ENCODE measurements around the gene ALCAM. TPM values are rescaled to one million over a fixed set of nuclear protein-coding genes. Genes with fewer than 3 reads are reported as not detected.

ALCAM gene
- polyA plus RNA-seq, 1 of the 3 experiments (the other 2 are of a cell fraction): 58.3 TPM

DNA sequence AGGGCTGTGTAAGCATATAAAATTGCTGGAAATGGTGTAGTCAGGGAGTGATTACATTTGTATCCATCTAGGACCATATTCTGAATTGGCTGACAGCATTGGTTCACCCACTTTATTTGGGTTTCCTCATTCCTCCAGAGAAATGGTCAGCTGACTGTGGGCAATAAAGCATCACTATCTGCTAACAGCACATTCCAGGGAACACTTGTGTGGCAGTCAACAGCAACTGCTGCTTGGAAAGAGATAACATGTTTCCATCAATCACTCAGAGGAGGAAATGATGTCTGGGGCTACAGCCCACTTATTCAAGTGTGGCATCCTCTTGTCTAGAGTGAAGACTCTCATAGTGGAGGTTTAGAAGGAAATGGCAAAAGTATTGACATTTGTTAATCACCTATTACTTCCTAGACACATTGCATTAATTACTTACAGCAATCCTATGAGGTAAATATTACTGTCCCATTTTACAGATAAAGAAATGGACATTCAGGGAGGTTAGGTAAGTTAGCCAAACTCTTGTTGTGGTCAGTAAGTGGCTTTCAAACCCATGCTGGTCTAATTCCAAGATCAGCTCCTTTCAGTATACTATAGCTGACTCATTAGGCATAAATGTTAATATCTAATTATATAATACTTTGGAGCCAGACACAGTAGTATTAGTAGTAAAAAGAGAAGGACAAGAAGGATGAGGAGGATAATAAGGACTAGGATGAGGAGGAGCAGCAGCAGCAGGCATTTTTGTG is 247.8 kb downstream of the ALCAM start:
- no peaks in the 10 kb centered on the region for H3F3A ChIP-seq (replicated peaks; ENCODE audit: insufficient read depth)
- no peak overlapping the region for H3K4me2 ChIP-seq
- no peak overlapping the region for H3K27ac ChIP-seq (ENCODE audit: low read depth in 2 of 2, low read length in 1 of 2)
- TF ChIP-seq NRF1 (IDR thresholded peaks at IDR 0.05; ENCODE audit: low read depth, low read length) (no peak), RCOR1 (IDR thresholded peaks at IDR 0.05; ENCODE audit: low read length) (no peak), TAF1 (IDR thresholded peaks at IDR 0.05; ENCODE audit: borderline replicate concordance, low read depth, low read length) (no peak), SMC3 (IDR thresholded peaks at IDR 0.05; ENCODE audit: low read depth, low read length) (no peak), RFX5 (IDR thresholded peaks at IDR 0.05; ENCODE audit: low read length) (no peak), JUND (IDR thresholded peaks at IDR 0.05) (no peak), RXRA (IDR thresholded peaks at IDR 0.05; ENCODE audit: borderline replicate concordance, low read depth) (no peak), PBX3 (IDR thresholded peaks at IDR 0.05) (no peak), POLR2AphosphoS5 (IDR thresholded peaks at IDR 0.05; ENCODE audit: low read depth, low read length) (no peak), FOXM1 (IDR thresholded peaks at IDR 0.05; ENCODE audit: low read depth) (no peak), REST (IDR thresholded peaks at IDR 0.05; ENCODE audit: low read depth, low read length) (no peak), RAD21 (IDR thresholded peaks at IDR 0.05; ENCODE audit: low read length) (no peak), MAX (IDR thresholded peaks at IDR 0.05; ENCODE audit: low read depth) (no peak), YY1 (IDR thresholded peaks at IDR 0.05; ENCODE audit: low read depth) (no peak), GATA2 (CRISPR knock-in tag; IDR thresholded peaks at IDR 0.05) (no peak)
- H3K4me1 ChIP-seq (ENCODE audit: control insufficient read depth in 1 of 2, insufficient read depth in 2 of 2, low read depth in 1 of 2, low read length in 1 of 2): no peaks in the 10 kb centered on the region
- H4K20me1 ChIP-seq (ENCODE audit: insufficient read depth): no peaks in the 10 kb centered on the region
- ChIA-PET POLR2A (no interaction called here), CTCF (no interaction called here)
- H3K36me3 ChIP-seq (replicated peaks in 1 of 2; ENCODE audit: control insufficient read depth in 1 of 2, insufficient read depth in 2 of 2, low read length in 1 of 2): no peaks in the 10 kb centered on the region
- H3K9me3 ChIP-seq: no peaks in the 10 kb centered on the region
- H3K9ac ChIP-seq: no peak overlapping the region
- no peak overlapping the region for H2AFZ ChIP-seq (ENCODE audit: low read depth)
- no peaks in the 10 kb centered on the region for H3K9me2 ChIP-seq
- DNase-seq: no peak
- no peak overlapping the region for H3K4me3 ChIP-seq (ENCODE audit: low read depth in 2 of 2, low read length in 1 of 2)
- H3K79me2 ChIP-seq (ENCODE audit: insufficient read depth): no peaks in the 10 kb centered on the region
- H3K27me3 ChIP-seq (ENCODE audit: insufficient read depth): no peaks in the 10 kb centered on the region

Measured in SK-N-SH (cell line).